GM18520 (cell line): ENCODE data around the gene SFI1.

Source experiments
- ATAC-seq: cut with Tn5 transposase; IDR thresholded peaks from one replicate; pipeline ENCODE4 v1.9.1; 2021; ENCODE audit not compliant: unreplicated experiment

SFI1 gene

GRCh38 chr22:31614781-31615490 is 118.6 kb downstream of the SFI1 start:
- ATAC-seq: no peak

GRCh38 chr22:31615491-31615860 is 119.1 kb downstream of the SFI1 start:
- ATAC-seq: no peak

- no peak for ATAC-seq
These were observed 119.6 kb downstream of the SFI1 start for GRCh38 chr22:31615940-31616314.

- peak; percentile 61 for ATAC-seq
These were observed 120.1 kb downstream of the SFI1 start for GRCh38 chr22:31616315-31616980.

GRCh38 chr22:31618057-31618456 is 121.7 kb downstream of the SFI1 start:
- ATAC-seq: no peak

GRCh38 chr22:31618471-31619176 is 122.3 kb downstream of the SFI1 start:
- ATAC-seq: no peak

GRCh38 chr22:31619611-31620300 is 123.4 kb downstream of the SFI1 start:
- ATAC-seq: no peak

- ATAC-seq: no peak
These were observed 124.6 kb downstream of the SFI1 start for GRCh38 chr22:31620756-31621480.

- ATAC-seq: no peak
These were observed 125.3 kb downstream of the SFI1 start for GRCh38 chr22:31621507-31622124.

- ATAC-seq: no peak
These were observed 126.6 kb downstream of the SFI1 start for GRCh38 chr22:31622980-31623379.

GRCh38 chr22:31623592-31624304 is 127.4 kb downstream of the SFI1 start:
- no peak for ATAC-seq

- ATAC-seq: no peak
These were observed 128.9 kb downstream of the SFI1 start for GRCh38 chr22:31625257-31625640.

GRCh38 chr22:31625661-31626426 is 129.5 kb downstream of the SFI1 start:
- ATAC-seq: no peak

GRCh38 chr22:31626427-31627150 is 130.3 kb downstream of the SFI1 start:
- no peak for ATAC-seq

GRCh38 chr22:31627223-31627731 is 130.9 kb downstream of the SFI1 start:
- ATAC-seq: no peak

- no peak for ATAC-seq
These were observed 132.0 kb downstream of the SFI1 start for GRCh38 chr22:31628362-31628761.

GRCh38 chr22:31628969-31629708 is 132.8 kb downstream of the SFI1 start:
- no peak for ATAC-seq
